GM12878 (cell line): Measurements from ENCODE around the gene IFIH1. TPM values are rescaled to one million over a fixed set of nuclear protein-coding genes. Genes with fewer than 3 reads are reported as not detected.

Source experiments
- ATAC-seq: fragments of 200-7000 bp; cut with Tn5 transposase; 3 replicates; pipeline ENCODE4 v1.9.1; 2020; ENCODE audit warnings: mild to moderate bottlenecking, moderate library complexity
- BruUV-seq: library from RNA; stranded (reverse); fragments of 400-500 nt; replicated peaks from 2 replicates; lab custom pipeline; 2021; lab: Mats Ljungman, UMichigan
- CTCF ChIA-PET: fragments of 300-600 bp; sonication (Branson Sonifier 250); formaldehyde crosslinking; extraction: SDS; loops from one replicate; lab custom pipeline; 2021; ENCODE audit warnings: inconsistent platforms; lab: Yijun Ruan, JAX
- POLR2A ChIA-PET: fragments of 350-600 bp; formaldehyde crosslinking; extraction: SDS; loops from one replicate; lab custom pipeline; 2021; ENCODE audit warnings: inconsistent platforms; lab: Charles Lee
- RAD21 ChIA-PET: fragments of 300-600 bp; sonication (Branson Sonifier 250); formaldehyde crosslinking; loops from one replicate; lab custom pipeline; 2023; ENCODE audit warnings: antibody characterized with exemption; ENCODE audit not compliant: unreplicated experiment; lab: Charles Lee
- SMC1A ChIA-PET: fragments of 300-600 bp; sonication (Branson Sonifier 250); formaldehyde crosslinking; loops from one replicate; lab custom pipeline; 2023; ENCODE audit not compliant: unreplicated experiment, uncharacterized antibody; lab: Charles Lee
- DNase-seq: peaks from one replicate; pipeline ENCODE4 v3.0.0-alpha.2; 2011; ENCODE audit warnings: low read depth, low spot score
- FAIRE-seq: peaks from 3 replicates; lab custom pipeline; 2011; peaks lifted over from hg19 to GRCh38; lab: Jason Lieb, UNC
- H2AFZ ChIP-seq: 2 replicates; pipeline ENCODE4 v1.6.0; 2011; ENCODE audit warnings: low read depth, low read length, control low read depth; ENCODE audit not compliant: control insufficient read depth
- H3K27ac ChIP-seq: 2 replicates; pipeline ENCODE4 v1.5.1; 2011; ENCODE audit warnings: control low read depth; ENCODE audit not compliant: control insufficient read depth, insufficient read depth
- H3K27me3 ChIP-seq, 2 experiments: replicated peaks in 1 of 2; 2 replicates each; pipeline versions ENCODE4 v1.6.0 to v1.6.1; 2011; ENCODE audit warnings: low read length in 1 of 2; ENCODE audit not compliant: control insufficient read depth in 2 of 2, insufficient read depth in 2 of 2
- H3K36me3 ChIP-seq, 2 experiments: 2 replicates each; pipeline ENCODE4 v1.5.1; 2011; ENCODE audit warnings: low read length in 1 of 2; ENCODE audit not compliant: control insufficient read depth in 2 of 2, insufficient read depth in 2 of 2
- H3K4me1 ChIP-seq: 2 replicates; pipeline ENCODE4 v1.6.1; 2011; ENCODE audit warnings: mild to moderate bottlenecking, low read length, moderate library complexity, mixed read lengths; ENCODE audit not compliant: control insufficient read depth, insufficient read depth
- H3K4me2 ChIP-seq: 2 replicates; pipeline ENCODE4 v1.6.0; 2011; ENCODE audit warnings: control low read depth; ENCODE audit not compliant: control insufficient read depth, insufficient read depth
- H3K4me3 ChIP-seq: fragments of 200-600 bp; sonication (generic); 2 replicates; pipeline ENCODE4 v1.5.1; 2016
- H3K79me2 ChIP-seq: 2 replicates; pipeline ENCODE4 v1.6.0; 2011; ENCODE audit warnings: low read length; ENCODE audit not compliant: control insufficient read depth, insufficient read depth
- H3K9ac ChIP-seq: 2 replicates; pipeline ENCODE4 v1.8.0; 2011; ENCODE audit warnings: low read length, control low read depth, mixed read lengths; ENCODE audit not compliant: control insufficient read depth, insufficient read depth
- H3K9me3 ChIP-seq: replicated peaks from 3 replicates; pipeline ENCODE4 v1.5.1; 2011; ENCODE audit warnings: mild to moderate bottlenecking, low read length; ENCODE audit not compliant: control insufficient read depth, insufficient read depth
- H4K20me1 ChIP-seq: 2 replicates; pipeline ENCODE4 v1.6.0; 2011; ENCODE audit not compliant: control insufficient read depth, insufficient read depth
- BCL11A ChIP-seq: IDR thresholded peaks from 2 replicates; pipeline ENCODE4 v1.6.1; 2011; ENCODE audit warnings: low read depth, low read length
- CHD2 ChIP-seq: IDR thresholded peaks from 2 replicates; pipeline ENCODE4 v1.6.1; 2011; ENCODE audit warnings: low read depth, low read length, improper control_type of control experiment, borderline replicate concordance
- JUNB ChIP-seq: IDR thresholded peaks from 2 replicates; pipeline ENCODE4 v1.6.1; 2016; ENCODE audit warnings: antibody characterized with exemption, mild to moderate bottlenecking
- JUND ChIP-seq: IDR thresholded peaks from 2 replicates; pipeline ENCODE4 v1.6.1; 2012; ENCODE audit warnings: low read depth, mild to moderate bottlenecking, low read length, improper control_type of control experiment, moderate library complexity
- KAT2A ChIP-seq: conservative IDR thresholded peaks from 2 replicates; pipeline ENCODE4 v1.6.1; 2011; ENCODE audit warnings: low read depth, low read length; ENCODE audit not compliant: control insufficient read depth
- MEF2A ChIP-seq: IDR thresholded peaks from 2 replicates; pipeline ENCODE4 v1.6.1; 2011; ENCODE audit warnings: low read depth, mild to moderate bottlenecking, low read length, moderate library complexity; ENCODE audit not compliant: insufficient read depth
- NBN ChIP-seq: fragments of 450-650 bp; IDR thresholded peaks from 2 replicates; pipeline ENCODE4 v1.6.1; 2016
- RAD21 ChIP-seq: IDR thresholded peaks from 2 replicates; pipeline ENCODE4 v1.6.1; 2011; ENCODE audit warnings: mild to moderate bottlenecking, low read depth, low read length, moderate library complexity; ENCODE audit not compliant: insufficient read depth
- RAD51 ChIP-seq: fragments of 450-650 bp; IDR thresholded peaks from 2 replicates; pipeline ENCODE4 v1.6.1; 2016; ENCODE audit warnings: moderate library complexity, mild to moderate bottlenecking, inconsistent platforms
- STAT1 ChIP-seq: fragments of 450-650 bp; conservative IDR thresholded peaks from 2 replicates; pipeline ENCODE4 v1.6.1; 2014; ENCODE audit warnings: antibody characterized with exemption, mild to moderate bottlenecking
- SUZ12 ChIP-seq: fragments of 200-600 bp; sonication (generic); IDR thresholded peaks from one replicate; pipeline ENCODE4 v1.6.1; 2018; ENCODE audit warnings: antibody characterized with exemption, mild to moderate bottlenecking; ENCODE audit not compliant: unreplicated experiment
- TCF7 ChIP-seq: IDR thresholded peaks from 2 replicates; pipeline ENCODE4 v1.6.1; 2014; ENCODE audit warnings: antibody characterized with exemption, borderline replicate concordance
- ZBTB40 ChIP-seq: fragments of 450-650 bp; IDR thresholded peaks from 2 replicates; pipeline ENCODE4 v1.6.1; 2016; ENCODE audit warnings: mild to moderate bottlenecking, moderate library complexity, borderline replicate concordance
- ZNF622 ChIP-seq: fragments of 450-650 bp; IDR thresholded peaks from 2 replicates; pipeline ENCODE4 v1.6.1; 2017; ENCODE audit warnings: mild to moderate bottlenecking, inconsistent platforms
- WGBS: methylation state at CpG from one replicate; pipeline ENCODE4 v1.1.6; 2016; ENCODE audit warnings: low lambda C conversion rate; ENCODE audit not compliant: insufficient replicate concordance, insufficient coverage; ENCODE audit errors: missing lambda C conversion rate; 5-methylcytosine and 5-hydroxymethylcytosine counted together
- in situ Hi-C: fragments of 300-500 bp; cut with MboI; formaldehyde crosslinking; loops from 9 replicates; pipeline ENCODE4 v1.14.3; 2018; ENCODE audit warnings: mixed read lengths
- intact Hi-C: fragments of 100-400 bp; cut with micrococcal nuclease; formaldehyde crosslinking; loops from one replicate; pipeline ENCODE4 v1.14.2; 2022; ENCODE audit not compliant: unreplicated experiment
- polyA plus RNA-seq, 11 experiments: library from polyadenylated mRNA; depleted of rRNA in 4 of 11; unstranded in 6 of 11; stranded (reverse) in 5 of 11; fragments of >200 nt; fragmentation: Nextera tagmentation in 4 of 11; fragmentation: Illumina TruSeq in 1 of 11; extraction: Ambion mirVana in 4 of 11; extraction: Trizol in 1 of 11; gene quantifications; 1 replicate in 1 of 11; 2 replicates in 10 of 11; pipeline versions ENCODE4 v1.2.1 to v1.2.3, GENCODE V29; 2011 to 2016; ENCODE audit warnings: inconsistent platforms in 2 of 11, missing spikeins in 2 of 11, low read depth in 1 of 11
- total RNA-seq, 4 experiments: library from RNA; depleted of rRNA in 3 of 4; stranded (reverse); fragments of >200 nt in 3 of 4; fragmentation: Illumina TruSeq in 1 of 4; extraction: Trizol in 1 of 4; gene quantifications; 2 replicates each; pipeline versions ENCODE4 v1.2.1 to v1.2.3, GENCODE V29; 2013 to 2021
- TF ChIP-seq, protein P1 (sequence below): IDR thresholded peaks from 2 replicates; pipeline ENCODE4 v1.6.1; 2012; ENCODE audit warnings: mild to moderate bottlenecking, low read depth, low read length
- TF ChIP-seq, protein P2 (sequence below): IDR thresholded peaks from 2 replicates; pipeline ENCODE4 v1.6.1; 2011; ENCODE audit warnings: borderline replicate concordance, low read depth, mild to moderate bottlenecking, moderate library complexity, mixed read lengths, low read length; ENCODE audit not compliant: insufficient read depth; ENCODE audit errors: extremely low read length

IFIH1 gene
- total and polyA plus RNA-seq, 10 of the 15 experiments (the other 5 are each of a cell fraction or from before 2014, with no cell fraction given): 12.5 to 40.9 (median 28.8) TPM

DNA sequence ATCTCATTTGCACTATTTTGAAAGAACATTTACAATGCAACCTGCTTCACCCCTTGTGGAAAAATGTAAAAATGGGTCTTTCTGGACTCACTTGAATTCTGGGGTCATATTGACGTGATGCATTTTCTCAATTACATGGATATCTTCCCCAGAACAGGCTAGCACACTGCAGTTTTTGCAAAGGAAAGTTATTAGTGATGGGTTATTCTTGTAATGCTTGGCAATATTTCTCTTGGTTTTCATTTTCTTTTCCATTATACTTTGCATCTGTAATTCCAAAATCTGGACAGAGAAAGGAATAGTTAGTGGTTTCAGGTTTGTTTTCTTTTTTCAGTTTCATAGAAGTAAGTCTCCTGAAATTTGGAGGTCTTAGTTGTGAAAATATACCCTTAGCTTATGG is 50.5 kb downstream of the IFIH1 start:
- Histone ChIP-seq H4K20me1 (no peaks in the 10 kb centered on the region), H3K4me1 (no peaks in the 10 kb centered on the region), H3K36me3 (peaks cover 1 to 20% of the 10 kb centered on the region in 2 experiments; a peak in 3 of 4 replicates), H3K9me3 (no peaks in the 10 kb centered on the region), H3K79me2 (no peaks in the 10 kb centered on the region), H3K27me3 (no peaks in the 10 kb centered on the region), H3K4me2 (no peak overlapping the region), H3K27ac (no peak overlapping the region), H2AFZ (no peak overlapping the region), H3K9ac (no peak overlapping the region)
- POLR2A ChIA-PET: no interaction called here
- in situ Hi-C loops: no loop called here
- no TSS peak for BruUV-seq
- DNase-seq: no peak
- 95% methylated on average over 1 of the region's 1 CpG for whole genome bisulfite sequencing
- intact Hi-C loops: no loop called here
- CTCF ChIA-PET: no interaction called here
- RAD21 ChIA-PET: no interaction called here
- ATAC-seq: no peak
- no peak for FAIRE-seq
- TF ChIP-seq, protein P1, sequence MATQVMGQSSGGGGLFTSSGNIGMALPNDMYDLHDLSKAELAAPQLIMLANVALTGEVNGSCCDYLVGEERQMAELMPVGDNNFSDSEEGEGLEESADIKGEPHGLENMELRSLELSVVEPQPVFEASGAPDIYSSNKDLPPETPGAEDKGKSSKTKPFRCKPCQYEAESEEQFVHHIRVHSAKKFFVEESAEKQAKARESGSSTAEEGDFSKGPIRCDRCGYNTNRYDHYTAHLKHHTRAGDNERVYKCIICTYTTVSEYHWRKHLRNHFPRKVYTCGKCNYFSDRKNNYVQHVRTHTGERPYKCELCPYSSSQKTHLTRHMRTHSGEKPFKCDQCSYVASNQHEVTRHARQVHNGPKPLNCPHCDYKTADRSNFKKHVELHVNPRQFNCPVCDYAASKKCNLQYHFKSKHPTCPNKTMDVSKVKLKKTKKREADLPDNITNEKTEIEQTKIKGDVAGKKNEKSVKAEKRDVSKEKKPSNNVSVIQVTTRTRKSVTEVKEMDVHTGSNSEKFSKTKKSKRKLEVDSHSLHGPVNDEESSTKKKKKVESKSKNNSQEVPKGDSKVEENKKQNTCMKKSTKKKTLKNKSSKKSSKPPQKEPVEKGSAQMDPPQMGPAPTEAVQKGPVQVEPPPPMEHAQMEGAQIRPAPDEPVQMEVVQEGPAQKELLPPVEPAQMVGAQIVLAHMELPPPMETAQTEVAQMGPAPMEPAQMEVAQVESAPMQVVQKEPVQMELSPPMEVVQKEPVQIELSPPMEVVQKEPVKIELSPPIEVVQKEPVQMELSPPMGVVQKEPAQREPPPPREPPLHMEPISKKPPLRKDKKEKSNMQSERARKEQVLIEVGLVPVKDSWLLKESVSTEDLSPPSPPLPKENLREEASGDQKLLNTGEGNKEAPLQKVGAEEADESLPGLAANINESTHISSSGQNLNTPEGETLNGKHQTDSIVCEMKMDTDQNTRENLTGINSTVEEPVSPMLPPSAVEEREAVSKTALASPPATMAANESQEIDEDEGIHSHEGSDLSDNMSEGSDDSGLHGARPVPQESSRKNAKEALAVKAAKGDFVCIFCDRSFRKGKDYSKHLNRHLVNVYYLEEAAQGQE: no peak
- TF ChIP-seq TCF7: no peak
- no peak for TF ChIP-seq BCL11A
- TF ChIP-seq JUND: no peak
- no peak for TF ChIP-seq MEF2A
- no peak for TF ChIP-seq RAD21
- TF ChIP-seq STAT1: no peak
- TF ChIP-seq RAD51: no peak
- no peak for TF ChIP-seq ZNF622
- TF ChIP-seq KAT2A: no peak
- TF ChIP-seq CHD2: no peak
- no peak for TF ChIP-seq NBN
- TF ChIP-seq ZBTB40: no peak
- TF ChIP-seq, protein P2, sequence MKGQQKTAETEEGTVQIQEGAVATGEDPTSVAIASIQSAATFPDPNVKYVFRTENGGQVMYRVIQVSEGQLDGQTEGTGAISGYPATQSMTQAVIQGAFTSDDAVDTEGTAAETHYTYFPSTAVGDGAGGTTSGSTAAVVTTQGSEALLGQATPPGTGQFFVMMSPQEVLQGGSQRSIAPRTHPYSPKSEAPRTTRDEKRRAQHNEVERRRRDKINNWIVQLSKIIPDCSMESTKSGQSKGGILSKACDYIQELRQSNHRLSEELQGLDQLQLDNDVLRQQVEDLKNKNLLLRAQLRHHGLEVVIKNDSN: no peak
- no peak for TF ChIP-seq SUZ12
- no peak for TF ChIP-seq JUNB
- TF ChIP-seq, all 136 proteins: peak for 0
- H3K4me3 ChIP-seq: no peak overlapping the region
- SMC1A ChIA-PET: no interaction called here
